Trophoblast cell (in vitro differentiated cells and primary cell): Measurements from ENCODE around the gene ADM2.

ENCODE experiments used
- DNase-seq, 2 donors: peaks; one replicate each; pipeline ENCODE4 v3.0.0-alpha.2; 2016
- H2AFZ ChIP-seq: 2 replicates; pipeline ENCODE4 v1.6.1; 2013; ENCODE audit warnings: low read length, moderate library complexity, mild to moderate bottlenecking; ENCODE audit not compliant: insufficient read depth, poor library complexity
- H2AK5ac ChIP-seq: 2 replicates; pipeline ENCODE4 v1.6.1; 2013; ENCODE audit warnings: mild to moderate bottlenecking, low read length
- H2BK120ac ChIP-seq: 2 replicates; pipeline ENCODE4 v1.6.1; 2013; ENCODE audit warnings: low read length, mild to moderate bottlenecking, moderate library complexity; ENCODE audit not compliant: insufficient read depth, poor library complexity
- H2BK12ac ChIP-seq: 2 replicates; pipeline ENCODE4 v1.6.1; 2013; ENCODE audit warnings: mild to moderate bottlenecking, low read length, moderate library complexity
- H2BK5ac ChIP-seq: 2 replicates; pipeline ENCODE4 v1.6.1; 2013; ENCODE audit warnings: low read length, low read depth, moderate library complexity, mild to moderate bottlenecking; ENCODE audit not compliant: poor library complexity
- H3K14ac ChIP-seq: 2 replicates; pipeline ENCODE4 v1.6.1; 2013; ENCODE audit warnings: mild to moderate bottlenecking, low read length
- H3K18ac ChIP-seq: 2 replicates; pipeline ENCODE4 v1.6.1; 2013; ENCODE audit warnings: mild to moderate bottlenecking, low read length
- H3K23ac ChIP-seq: 2 replicates; pipeline ENCODE4 v1.6.1; 2013; ENCODE audit warnings: low read length
- H3K27ac ChIP-seq: 2 replicates; pipeline ENCODE4 v1.5.1; 2013; ENCODE audit warnings: low read depth, mild to moderate bottlenecking, inconsistent platforms, low read length, moderate library complexity
- H3K27me3 ChIP-seq: 2 replicates; pipeline ENCODE4 v1.6.1; 2013; ENCODE audit warnings: inconsistent platforms, mild to moderate bottlenecking, low read length, moderate library complexity; ENCODE audit not compliant: insufficient read depth
- H3K36me3 ChIP-seq, 2 experiments: 1 replicate in 1 of 2; 2 replicates in 1 of 2; pipeline ENCODE4 v1.6.1; 2013; ENCODE audit warnings: low read length in 2 of 2, mild to moderate bottlenecking in 2 of 2, moderate library complexity in 1 of 2; ENCODE audit not compliant: insufficient read depth in 2 of 2, control insufficient read depth in 1 of 2
- H3K4ac ChIP-seq: 2 replicates; pipeline ENCODE4 v1.6.1; 2013; ENCODE audit warnings: low read depth, mild to moderate bottlenecking, low read length, moderate library complexity
- H3K4me1 ChIP-seq, 2 experiments: 1 replicate in 1 of 2; 2 replicates in 1 of 2; pipeline ENCODE4 v1.6.1; 2013; ENCODE audit warnings: low read length in 2 of 2, mild to moderate bottlenecking in 2 of 2, moderate library complexity in 1 of 2; ENCODE audit not compliant: insufficient read depth in 2 of 2, control insufficient read depth in 1 of 2
- H3K4me2 ChIP-seq: 2 replicates; pipeline ENCODE4 v1.6.1; 2013; ENCODE audit warnings: inconsistent platforms, mild to moderate bottlenecking, low read length, moderate library complexity
- H3K4me3 ChIP-seq: 2 replicates; pipeline ENCODE4 v1.5.1; 2013; ENCODE audit warnings: mild to moderate bottlenecking, low read depth, low read length, inconsistent platforms
- H3K79me1 ChIP-seq: one replicate; pipeline ENCODE4 v1.6.1; 2013; ENCODE audit warnings: low read length
- H3K79me2 ChIP-seq: 2 replicates; pipeline ENCODE4 v1.6.1; 2013; ENCODE audit warnings: low read length, mild to moderate bottlenecking; ENCODE audit not compliant: control insufficient read depth, insufficient read depth, poor library complexity
- H3K9ac ChIP-seq: 2 replicates; pipeline ENCODE4 v1.6.1; 2013; ENCODE audit warnings: mild to moderate bottlenecking, low read length
- H3K9me3 ChIP-seq: 2 replicates; pipeline ENCODE4 v1.6.1; 2013; ENCODE audit warnings: low read depth, mild to moderate bottlenecking, control low read depth, inconsistent platforms, low read length; ENCODE audit not compliant: insufficient read depth
- H4K12ac ChIP-seq: 2 replicates; pipeline ENCODE4 v1.6.1; 2013; ENCODE audit warnings: low read depth, mild to moderate bottlenecking, low read length, moderate library complexity
- H4K8ac ChIP-seq: 2 replicates; pipeline ENCODE4 v1.6.1; 2013; ENCODE audit warnings: low read depth, mild to moderate bottlenecking, low read length, moderate library complexity
- H4K91ac ChIP-seq: one replicate; pipeline ENCODE4 v1.6.1; 2013; ENCODE audit warnings: low read depth, mild to moderate bottlenecking, low read length, moderate library complexity
- WGBS: extraction: QIAGEN DNeasy Blood & Tissue Kit; methylation state at CpG from one replicate; pipeline ENCODE4 v1.1.7; 2013; ENCODE audit warnings: missing lambda C conversion rate; ENCODE audit not compliant: insufficient read length, insufficient coverage; ENCODE audit errors: extremely low coverage; 5-methylcytosine and 5-hydroxymethylcytosine counted together

ADM2 gene

DNA sequence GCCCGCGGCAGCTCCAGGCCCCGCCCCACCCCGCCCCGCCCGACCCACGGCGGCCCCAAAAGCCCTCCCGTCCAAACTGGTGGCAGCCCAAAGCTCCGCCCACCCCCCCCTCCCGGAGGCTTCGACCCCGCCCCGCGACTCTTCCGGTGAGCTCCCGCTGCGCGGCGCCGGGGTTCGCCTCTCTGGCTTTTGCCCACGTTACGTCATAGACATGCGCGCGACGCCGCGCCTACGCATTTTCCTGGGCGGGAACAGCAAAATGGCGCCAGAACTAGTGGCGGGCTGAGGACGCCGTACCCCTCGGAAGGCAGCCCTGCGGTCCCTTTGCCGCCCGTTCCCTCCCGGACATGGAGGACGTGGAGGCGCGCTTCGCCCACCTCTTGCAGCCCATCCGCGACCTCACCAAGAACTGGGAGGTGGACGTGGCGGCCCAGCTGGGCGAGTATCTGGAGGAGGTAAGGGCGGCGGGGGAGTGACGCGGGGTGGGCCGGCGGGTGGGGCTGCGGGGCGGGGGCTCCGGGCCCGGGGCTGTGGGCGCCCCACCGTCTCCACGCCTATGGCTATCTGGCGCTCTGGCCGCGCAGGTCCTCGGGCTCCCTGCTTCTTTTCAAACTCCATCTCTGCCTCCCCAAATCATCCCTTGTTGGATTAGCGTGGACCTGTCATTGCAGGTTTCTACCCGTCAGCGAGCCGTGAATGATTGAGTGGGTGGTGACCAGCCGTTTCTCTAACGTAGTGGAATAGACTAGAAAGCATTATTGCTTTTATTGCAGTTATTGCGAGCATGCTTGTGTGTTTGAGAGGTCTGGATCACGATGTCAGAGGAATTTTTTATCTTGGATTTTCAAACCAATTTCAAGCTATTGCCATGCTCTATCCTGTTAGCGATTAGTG lies 26.9 kb downstream of the ADM2 start, which contains the start of gene NCAPH2:
Gene NCAPH2 (plus strand): TSS at position 234 of the 894 bp plus-strand sequence. CDS start 114 bp downstream, at position 348.
- Histone ChIP-seq H3K4ac (peak within 1 kb of the TSS; percentile 97), H3K4me3 (peak within 1 kb of the TSS; percentile 99), H3K79me2 (peaks cover 13% of the 10 kb centered on the region), H2BK5ac (peak within 1 kb of the TSS; percentile 90), H3K9ac (peak within 1 kb of the TSS; percentile 97), H3K4me1 (peaks cover 6 to 15% of the 10 kb centered on the region in 2 experiments), H4K91ac (peak within 1 kb of the TSS; percentile 96), H2AFZ (peak within 1 kb of the TSS; percentile 99), H2BK120ac (peak within 1 kb of the TSS; percentile 93), H3K23ac (no peak within 1 kb of the TSS), H3K4me2 (peak within 1 kb of the TSS; percentile 90), H3K14ac (peak within 1 kb of the TSS; percentile 98), H3K9me3 (no peaks in the 10 kb centered on the region), H3K27ac (peak within 1 kb of the TSS; percentile 84), H3K36me3 (peaks cover 25% of the 10 kb centered on the region in 2 experiments), H3K79me1 (peaks cover 8% of the 10 kb centered on the region), H4K8ac (peak within 1 kb of the TSS; percentile 99), H2AK5ac (peak within 1 kb of the TSS; percentile 99), H4K12ac (peak within 1 kb of the TSS; percentile 99), H3K18ac (peak within 1 kb of the TSS; percentile 100), H3K27me3 (no peaks in the 10 kb centered on the region), H2BK12ac (peak within 1 kb of the TSS; percentile 56)
- DNase-seq, result peak; percentile 97 to 99
- no CpG with 5 or more reads among the region's 76 CpGs for WGBS

DNA sequence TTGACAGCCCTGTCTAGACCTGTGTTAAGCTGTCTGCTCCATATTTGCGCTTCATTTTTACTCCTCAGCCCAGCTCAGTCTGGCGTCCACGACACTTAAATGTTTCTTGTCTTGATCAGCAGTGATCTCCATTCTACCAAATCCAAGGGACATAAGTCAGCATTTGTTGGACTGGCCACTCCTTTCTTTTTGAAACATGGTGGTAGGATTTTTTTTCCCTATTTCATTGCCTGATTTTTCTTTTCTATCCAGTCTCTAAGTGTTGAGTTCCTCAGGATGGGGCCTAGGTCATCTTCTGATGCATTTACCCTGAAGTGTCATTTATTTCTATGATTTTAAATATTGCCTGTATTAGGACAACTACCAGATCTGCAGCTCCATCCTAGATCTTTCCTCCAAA lies 27.6 kb downstream of the ADM2 start:
- Histone ChIP-seq H3K9me3 (no peaks in the 10 kb centered on the region), H3K4me2 (peak overlapping the region; percentile 90), H2BK12ac (no peak overlapping the region), H3K4me3 (peak overlapping the region; percentile 99), H3K36me3 (peaks cover 18 to 21% of the 10 kb centered on the region in 2 experiments), H4K12ac (no peak overlapping the region), H3K9ac (peak overlapping the region; percentile 50), H2AFZ (no peak overlapping the region), H2BK120ac (no peak overlapping the region), H3K4ac (peak overlapping the region; percentile 60), H3K79me1 (peaks cover 8% of the 10 kb centered on the region), H3K23ac (no peak overlapping the region), H3K4me1 (peaks cover 6 to 15% of the 10 kb centered on the region in 2 experiments), H4K91ac (no peak overlapping the region), H3K18ac (no peak overlapping the region), H2BK5ac (no peak overlapping the region), H3K14ac (no peak overlapping the region), H3K27me3 (no peaks in the 10 kb centered on the region), H2AK5ac (no peak overlapping the region), H3K79me2 (peaks cover 13% of the 10 kb centered on the region), H4K8ac (no peak overlapping the region), H3K27ac (no peak overlapping the region)
- WGBS, result no CpG with 5 or more reads among the region's 3 CpGs
- no peak for DNase-seq

DNA sequence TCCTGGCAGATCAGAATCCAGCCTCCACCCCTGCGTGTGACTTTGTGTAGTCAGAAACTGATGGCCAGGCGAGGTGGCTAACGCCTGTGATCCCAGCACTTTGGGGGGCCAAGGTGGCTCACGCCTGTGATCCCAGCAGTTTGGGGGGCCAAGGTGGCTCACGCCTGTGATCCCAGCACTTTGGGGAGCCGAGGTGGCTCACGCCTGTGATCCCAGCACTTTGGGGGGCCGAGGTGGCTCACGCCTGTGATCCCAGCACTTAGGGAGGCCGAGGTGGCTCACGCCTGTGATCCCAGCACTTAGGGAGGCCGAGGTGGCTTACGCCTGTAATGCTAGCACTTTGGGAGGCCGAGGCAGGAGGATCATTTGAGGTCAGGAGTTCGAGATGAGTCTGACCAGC lies 31.8 kb downstream of the ADM2 start:
- no peak overlapping the region for H2BK5ac ChIP-seq
- H3K27ac ChIP-seq, result no peak overlapping the region
- no peaks in the 10 kb centered on the region for H3K27me3 ChIP-seq
- no peak overlapping the region for H2BK12ac ChIP-seq
- H4K8ac ChIP-seq, result no peak overlapping the region
- no peak overlapping the region for H3K4me3 ChIP-seq
- H3K9ac ChIP-seq, result no peak overlapping the region
- H3K18ac ChIP-seq, result no peak overlapping the region
- peaks cover 3% of the 10 kb centered on the region for H3K79me2 ChIP-seq
- H3K23ac ChIP-seq, result no peak overlapping the region
- H3K4me1 ChIP-seq, result peaks cover 5 to 13% of the 10 kb centered on the region in 2 experiments
- no peak overlapping the region for H3K14ac ChIP-seq
- no peak overlapping the region for H4K91ac ChIP-seq
- H3K36me3 ChIP-seq, result peaks cover 19 to 24% of the 10 kb centered on the region in 2 experiments
- no peak overlapping the region for H3K4ac ChIP-seq
- no peak for DNase-seq
- H2BK120ac ChIP-seq, result no peak overlapping the region
- no CpG with 5 or more reads among the region's 15 CpGs for WGBS
- H4K12ac ChIP-seq, result no peak overlapping the region
- H2AK5ac ChIP-seq, result no peak overlapping the region
- H3K9me3 ChIP-seq, result no peaks in the 10 kb centered on the region
- H3K79me1 ChIP-seq, result peaks cover under 1% of the 10 kb centered on the region
- H2AFZ ChIP-seq, result no peak overlapping the region
- H3K4me2 ChIP-seq, result no peak overlapping the region

DNA sequence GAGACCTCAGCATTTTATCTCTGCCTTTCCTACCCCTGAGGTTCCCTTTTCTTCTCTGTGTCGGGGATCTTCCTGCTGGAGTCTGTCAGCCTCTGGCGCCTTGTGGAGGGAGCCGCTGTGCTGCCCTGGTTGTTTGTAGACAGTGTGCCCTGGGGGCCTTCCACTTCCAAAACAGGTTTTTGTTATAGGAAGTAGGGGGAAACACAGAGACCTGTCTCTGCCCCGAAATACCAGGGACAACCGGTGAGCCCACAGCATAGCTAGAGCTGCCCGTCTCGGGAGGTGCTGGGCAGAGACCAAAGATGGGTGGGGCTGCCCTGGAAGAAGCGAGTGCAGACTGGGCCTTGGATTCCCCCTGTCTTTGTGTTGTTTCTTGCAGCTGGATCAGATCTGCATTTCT lies 34.7 kb downstream of the ADM2 start:
- H2AK5ac ChIP-seq, result no peak overlapping the region
- H3K79me2 ChIP-seq, result no peaks in the 10 kb centered on the region
- H3K79me1 ChIP-seq, result no peaks in the 10 kb centered on the region
- H3K27ac ChIP-seq, result no peak overlapping the region
- no peak overlapping the region for H3K14ac ChIP-seq
- WGBS, result no CpG with 5 or more reads among the region's 8 CpGs
- H4K8ac ChIP-seq, result no peak overlapping the region
- no peaks in the 10 kb centered on the region for H3K27me3 ChIP-seq
- H2AFZ ChIP-seq, result no peak overlapping the region
- H3K4me1 ChIP-seq, result peaks cover 5 to 8% of the 10 kb centered on the region in 2 experiments
- no peak for DNase-seq
- H3K23ac ChIP-seq, result no peak overlapping the region
- no peak overlapping the region for H4K91ac ChIP-seq
- H3K4me3 ChIP-seq, result no peak overlapping the region
- no peak overlapping the region for H2BK12ac ChIP-seq
- no peak overlapping the region for H4K12ac ChIP-seq
- peak overlapping the region; percentile 19 for H3K4ac ChIP-seq
- H3K18ac ChIP-seq, result no peak overlapping the region
- H3K9me3 ChIP-seq, result no peaks in the 10 kb centered on the region
- no peak overlapping the region for H3K9ac ChIP-seq
- H3K4me2 ChIP-seq, result peak overlapping the region; percentile 38
- H2BK5ac ChIP-seq, result no peak overlapping the region
- no peak overlapping the region for H2BK120ac ChIP-seq
- H3K36me3 ChIP-seq, result peaks cover 36 to 43% of the 10 kb centered on the region in 2 experiments
